GM12878 (cell line): ENCODE measurements around the gene OVOL1. TPM values are rescaled to one million over a fixed set of nuclear protein-coding genes. Genes with fewer than 3 reads are reported as not detected.

Experiments
- ATAC-seq: fragments of 200-7000 bp; cut with Tn5 transposase; 3 replicates; pipeline ENCODE4 v1.9.1; 2020; ENCODE audit warnings: mild to moderate bottlenecking, moderate library complexity
- BruUV-seq: library from RNA; stranded (reverse); fragments of 400-500 nt; replicated peaks from 2 replicates; lab custom pipeline; 2021; lab: Mats Ljungman, UMichigan
- CTCF ChIA-PET: fragments of 300-600 bp; sonication (Branson Sonifier 250); formaldehyde crosslinking; extraction: SDS; loops from one replicate; lab custom pipeline; 2021; ENCODE audit warnings: inconsistent platforms; lab: Yijun Ruan, JAX
- POLR2A ChIA-PET: fragments of 350-600 bp; formaldehyde crosslinking; extraction: SDS; loops from one replicate; lab custom pipeline; 2021; ENCODE audit warnings: inconsistent platforms; lab: Charles Lee
- RAD21 ChIA-PET: fragments of 300-600 bp; sonication (Branson Sonifier 250); formaldehyde crosslinking; loops from one replicate; lab custom pipeline; 2023; ENCODE audit warnings: antibody characterized with exemption; ENCODE audit not compliant: unreplicated experiment; lab: Charles Lee
- SMC1A ChIA-PET: fragments of 300-600 bp; sonication (Branson Sonifier 250); formaldehyde crosslinking; loops from one replicate; lab custom pipeline; 2023; ENCODE audit not compliant: unreplicated experiment, uncharacterized antibody; lab: Charles Lee
- DNase-seq: peaks from one replicate; pipeline ENCODE4 v3.0.0-alpha.2; 2011; ENCODE audit warnings: low read depth, low spot score
- FAIRE-seq: peaks from 3 replicates; lab custom pipeline; 2011; peaks lifted over from hg19 to GRCh38; lab: Jason Lieb, UNC
- H2AFZ ChIP-seq: 2 replicates; pipeline ENCODE4 v1.6.0; 2011; ENCODE audit warnings: low read depth, low read length, control low read depth; ENCODE audit not compliant: control insufficient read depth
- H3K27ac ChIP-seq: 2 replicates; pipeline ENCODE4 v1.5.1; 2011; ENCODE audit warnings: control low read depth; ENCODE audit not compliant: control insufficient read depth, insufficient read depth
- H3K27me3 ChIP-seq, 2 experiments: replicated peaks in 1 of 2; 2 replicates each; pipeline versions ENCODE4 v1.6.0 to v1.6.1; 2011; ENCODE audit warnings: low read length in 1 of 2; ENCODE audit not compliant: control insufficient read depth in 2 of 2, insufficient read depth in 2 of 2
- H3K36me3 ChIP-seq, 2 experiments: 2 replicates each; pipeline ENCODE4 v1.5.1; 2011; ENCODE audit warnings: low read length in 1 of 2; ENCODE audit not compliant: control insufficient read depth in 2 of 2, insufficient read depth in 2 of 2
- H3K4me1 ChIP-seq: 2 replicates; pipeline ENCODE4 v1.6.1; 2011; ENCODE audit warnings: mild to moderate bottlenecking, low read length, moderate library complexity, mixed read lengths; ENCODE audit not compliant: control insufficient read depth, insufficient read depth
- H3K4me2 ChIP-seq: 2 replicates; pipeline ENCODE4 v1.6.0; 2011; ENCODE audit warnings: control low read depth; ENCODE audit not compliant: control insufficient read depth, insufficient read depth
- H3K4me3 ChIP-seq: fragments of 200-600 bp; sonication (generic); 2 replicates; pipeline ENCODE4 v1.5.1; 2016
- H3K79me2 ChIP-seq: 2 replicates; pipeline ENCODE4 v1.6.0; 2011; ENCODE audit warnings: low read length; ENCODE audit not compliant: control insufficient read depth, insufficient read depth
- H3K9ac ChIP-seq: 2 replicates; pipeline ENCODE4 v1.8.0; 2011; ENCODE audit warnings: low read length, control low read depth, mixed read lengths; ENCODE audit not compliant: control insufficient read depth, insufficient read depth
- H3K9me3 ChIP-seq: replicated peaks from 3 replicates; pipeline ENCODE4 v1.5.1; 2011; ENCODE audit warnings: mild to moderate bottlenecking, low read length; ENCODE audit not compliant: control insufficient read depth, insufficient read depth
- H4K20me1 ChIP-seq: 2 replicates; pipeline ENCODE4 v1.6.0; 2011; ENCODE audit not compliant: control insufficient read depth, insufficient read depth
- ETV6 ChIP-seq, 2 experiments: fragments of 450-650 bp in 1 of 2; IDR thresholded peaks in 1 of 2; conservative IDR thresholded peaks in 1 of 2; 2 replicates each; pipeline ENCODE4 v1.6.1; 2014; ENCODE audit warnings: antibody characterized with exemption in 1 of 2, borderline replicate concordance in 1 of 2, low read depth in 1 of 2, mild to moderate bottlenecking in 1 of 2, moderate library complexity in 1 of 2
- WGBS: methylation state at CpG from one replicate; pipeline ENCODE4 v1.1.6; 2016; ENCODE audit warnings: low lambda C conversion rate; ENCODE audit not compliant: insufficient replicate concordance, insufficient coverage; ENCODE audit errors: missing lambda C conversion rate; 5-methylcytosine and 5-hydroxymethylcytosine counted together
- in situ Hi-C: fragments of 300-500 bp; cut with MboI; formaldehyde crosslinking; loops from 9 replicates; pipeline ENCODE4 v1.14.3; 2018; ENCODE audit warnings: mixed read lengths
- intact Hi-C: fragments of 100-400 bp; cut with micrococcal nuclease; formaldehyde crosslinking; loops from one replicate; pipeline ENCODE4 v1.14.2; 2022; ENCODE audit not compliant: unreplicated experiment
- polyA plus RNA-seq, 11 experiments: library from polyadenylated mRNA; depleted of rRNA in 4 of 11; unstranded in 6 of 11; stranded (reverse) in 5 of 11; fragments of >200 nt; fragmentation: Nextera tagmentation in 4 of 11; fragmentation: Illumina TruSeq in 1 of 11; extraction: Ambion mirVana in 4 of 11; extraction: Trizol in 1 of 11; gene quantifications; 1 replicate in 1 of 11; 2 replicates in 10 of 11; pipeline versions ENCODE4 v1.2.1 to v1.2.3, GENCODE V29; 2011 to 2016; ENCODE audit warnings: inconsistent platforms in 2 of 11, missing spikeins in 2 of 11, low read depth in 1 of 11
- total RNA-seq, 4 experiments: library from RNA; depleted of rRNA in 3 of 4; stranded (reverse); fragments of >200 nt in 3 of 4; fragmentation: Illumina TruSeq in 1 of 4; extraction: Trizol in 1 of 4; gene quantifications; 2 replicates each; pipeline versions ENCODE4 v1.2.1 to v1.2.3, GENCODE V29; 2013 to 2021
- TF ChIP-seq, protein P1 (sequence below): IDR thresholded peaks from 2 replicates; pipeline ENCODE4 v1.6.1; 2011; ENCODE audit warnings: low read depth, mild to moderate bottlenecking, low read length, moderate library complexity, borderline replicate concordance; ENCODE audit errors: extremely low read depth

OVOL1 gene
- total and polyA plus RNA-seq, 10 of the 15 experiments (the other 5 are each of a cell fraction or from before 2014, with no cell fraction given) = 0.04 to 0.96 (median 0.09) TPM; not detected in 7

DNA sequence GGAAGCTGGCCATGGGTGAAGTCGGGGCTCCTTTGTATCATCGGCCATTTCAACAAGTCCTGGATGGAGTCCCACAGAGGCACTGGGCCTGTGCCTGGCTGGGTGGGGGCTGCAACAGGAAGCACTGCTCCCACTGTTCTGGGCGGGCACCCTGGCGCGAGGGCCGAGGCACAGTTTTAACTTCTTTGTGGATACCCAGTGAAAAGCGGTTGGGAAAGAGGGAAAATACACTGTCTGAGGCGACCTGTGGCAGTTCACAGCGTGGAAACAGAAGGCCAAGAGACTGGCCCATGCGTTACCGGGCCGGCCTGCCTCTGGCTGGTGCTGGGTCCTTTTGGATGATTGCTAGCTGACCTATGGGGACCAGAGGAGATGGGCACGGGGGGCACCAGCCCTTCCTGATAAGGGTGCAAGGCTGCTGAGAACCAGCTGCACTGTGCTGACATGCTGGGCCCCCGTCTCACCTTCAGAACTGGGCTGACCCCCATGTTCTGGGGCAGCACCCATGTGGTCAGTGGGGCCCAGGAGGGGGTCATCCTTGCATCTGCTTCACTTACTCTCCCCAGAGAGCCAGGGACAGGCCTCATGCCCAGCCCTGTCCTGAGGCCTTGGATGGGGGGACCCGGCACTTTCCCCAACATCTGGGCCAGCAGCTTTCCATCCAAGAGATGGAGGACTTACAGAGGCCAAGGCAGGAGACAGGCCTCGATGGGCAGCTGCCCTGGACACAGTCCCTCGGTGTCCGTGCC is 4.2 kb downstream of the OVOL1 start:
- FAIRE-seq = no peak
- no peak overlapping the region for H3K9ac ChIP-seq
- in situ Hi-C loops (no loop called here), intact Hi-C loops (no loop called here)
- ChIA-PET CTCF (interaction anchor here (0.6 to 5.9 kb wide), 12 partner anchors 8 to 430 kb away, joined by 3 to 62 read pairs (median 6); partner anchors contain the start of genes AP5B1, CCDC85B, KAT5 and MUS81), POLR2A (interaction anchor here (0.6 to 5.8 kb wide), 12 partner anchors 8 to 869 kb away, joined by 3 to 27 read pairs (median 4); partner anchors contain the start of genes AP5B1 and RELA), RAD21 (interaction anchor here (0.9 to 2.7 kb wide), 6 partner anchors 8 to 68 kb away, joined by 3 to 24 read pairs (median 6); partner anchors contain the start of gene AP5B1), SMC1A (interaction anchor here (1.1 to 2.7 kb wide), 5 partner anchors 11 to 26 kb away, joined by 3 to 17 read pairs (median 4); no protein-coding TSS in a partner anchor)
- peaks cover 5 to 9% of the 10 kb centered on the region in 2 experiments; a peak in 2 of 4 replicates for H3K27me3 ChIP-seq
- H3K9me3 ChIP-seq = no peaks in the 10 kb centered on the region
- BruUV-seq = no TSS peak
- DNase-seq = no peak
- no peak for ATAC-seq
- H3K4me2 ChIP-seq = peak overlapping the region; percentile 80
- WGBS = 69% methylated on average over 18 of the region's 18 CpGs
- TF ChIP-seq, protein P1, sequence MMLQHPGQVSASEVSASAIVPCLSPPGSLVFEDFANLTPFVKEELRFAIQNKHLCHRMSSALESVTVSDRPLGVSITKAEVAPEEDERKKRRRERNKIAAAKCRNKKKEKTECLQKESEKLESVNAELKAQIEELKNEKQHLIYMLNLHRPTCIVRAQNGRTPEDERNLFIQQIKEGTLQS = no peak
- TF ChIP-seq ETV6 (conservative IDR thresholded peaks at IDR 0.05 in 1 of 2, IDR thresholded peaks at IDR 0.05 in 1 of 2; ENCODE audit: borderline replicate concordance in 1 of 2, low read depth in 1 of 2) = 0 out of 4 replicates have a peak, but pooled peaks of 1 of the 2 experiments have one; percentile 1
- H3K4me1 ChIP-seq = peaks cover 30% of the 10 kb centered on the region
- no peaks in the 10 kb centered on the region for H3K79me2 ChIP-seq
- H3K4me3 ChIP-seq = no peak overlapping the region
- no peaks in the 10 kb centered on the region for H4K20me1 ChIP-seq
- H3K27ac ChIP-seq = peak overlapping the region; percentile 54
- peak overlapping the region; percentile 76 for H2AFZ ChIP-seq
- H3K36me3 ChIP-seq = no peaks in the 10 kb centered on the region
